Measurements from ENCODE around the gene BCAR3.

Gene BCAR3

DNA sequence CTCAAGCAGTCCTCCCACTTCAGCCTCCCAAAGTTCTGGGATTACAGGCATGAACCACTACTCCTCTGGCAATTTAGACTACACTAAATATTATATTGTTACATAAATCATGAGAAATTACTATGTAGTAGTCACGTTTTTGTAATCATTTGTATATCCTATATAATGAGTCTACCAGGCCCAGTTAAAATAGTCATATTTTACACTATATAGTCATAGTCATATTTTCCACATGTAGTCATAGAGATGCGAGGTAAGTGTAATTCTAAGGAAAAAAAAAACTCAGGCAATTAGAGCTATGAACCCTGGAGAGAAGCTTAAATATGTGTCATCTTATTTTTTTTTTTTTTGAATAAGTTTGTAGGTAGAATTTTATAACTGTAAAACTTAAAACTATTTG lies 143.7 kb downstream of the BCAR3 start:
- H3K27ac Mint-ChIP-seq: no peak overlapping the region
- H3K4me3 Mint-ChIP-seq: no peak overlapping the region
- no peaks in the 10 kb centered on the region for H3K4me1 Mint-ChIP-seq
- no peaks in the 10 kb centered on the region for H3K27me3 Mint-ChIP-seq
- no peak for DNase-seq
- H3K9me3 Mint-ChIP-seq: no peaks in the 10 kb centered on the region
- ATAC-seq: no peak

DNA sequence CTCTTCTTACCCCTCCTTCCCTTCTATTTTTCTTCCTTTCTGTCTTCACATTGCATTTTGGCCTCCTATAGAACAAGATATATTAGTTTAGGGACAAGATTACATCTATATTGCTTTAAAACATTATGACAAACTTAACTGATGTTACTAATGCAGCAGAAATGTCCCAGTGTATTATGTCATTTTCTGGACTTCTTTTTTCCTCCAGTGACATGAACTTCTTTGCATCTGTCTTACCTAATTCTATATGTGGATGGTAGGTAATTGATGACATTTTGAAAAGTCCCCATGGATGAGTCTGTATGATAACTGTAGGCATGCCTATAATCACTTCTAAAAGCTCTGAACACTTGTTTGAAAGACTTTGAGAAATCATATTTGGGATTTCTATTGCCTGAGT lies 144.2 kb downstream of the BCAR3 start:
- H3K27ac Mint-ChIP-seq: no peak overlapping the region
- no peaks in the 10 kb centered on the region for H3K27me3 Mint-ChIP-seq
- ATAC-seq (no peak), DNase-seq (no peak)
- H3K4me3 Mint-ChIP-seq: no peak overlapping the region
- no peaks in the 10 kb centered on the region for H3K9me3 Mint-ChIP-seq
- H3K4me1 Mint-ChIP-seq: no peaks in the 10 kb centered on the region

DNA sequence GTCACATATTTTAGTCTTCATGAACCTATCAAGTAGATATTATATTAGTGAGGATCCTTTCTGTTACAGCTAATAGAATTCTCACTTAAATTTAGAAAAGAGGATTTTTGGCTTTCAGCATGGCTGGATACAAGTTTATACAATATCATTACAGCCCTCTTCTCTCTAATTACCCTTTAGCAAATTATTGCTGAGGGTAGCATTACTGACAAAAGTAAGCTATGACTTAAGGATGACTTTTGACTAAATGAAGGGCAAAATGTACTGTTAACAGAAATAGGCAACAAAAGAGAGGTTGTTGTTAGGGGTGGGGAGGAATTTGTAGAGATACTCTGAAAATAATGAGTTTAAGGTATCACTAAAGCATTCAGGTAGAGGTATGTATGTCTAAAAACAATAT lies 148.0 kb downstream of the BCAR3 start:
- ATAC-seq: no peak
- no peak overlapping the region for H3K27ac Mint-ChIP-seq

DNA sequence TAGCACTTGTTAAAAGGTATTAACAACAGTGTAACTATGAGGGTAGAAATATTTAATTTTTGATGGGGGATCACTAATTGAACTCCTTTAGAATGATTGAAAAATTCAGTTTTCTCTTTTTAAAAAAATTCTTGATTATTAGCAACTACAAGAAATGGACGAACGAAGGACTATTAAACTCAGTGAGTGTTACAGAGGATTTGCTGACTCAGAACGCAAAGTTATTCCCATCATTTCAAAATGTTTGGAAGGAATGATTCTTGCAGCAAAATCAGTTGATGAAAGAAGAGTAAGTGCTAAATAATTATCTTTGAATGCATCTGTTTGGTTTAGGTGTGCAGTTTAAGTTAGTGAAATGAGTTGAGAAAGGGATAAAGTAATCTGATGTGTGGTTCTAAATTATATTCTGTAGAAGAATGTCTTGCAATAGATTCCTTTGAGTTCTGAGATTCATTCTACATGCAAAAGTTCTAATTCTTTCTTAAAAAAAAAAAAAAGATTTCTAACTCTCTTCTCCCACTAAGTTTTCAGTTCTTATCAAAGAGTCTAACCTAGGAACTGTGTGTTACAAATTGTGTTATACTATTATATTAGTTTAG lies 148.8 kb downstream of the BCAR3 start:
- ATAC-seq (no peak), DNase-seq (no peak)
- H3K4me3 Mint-ChIP-seq: no peak overlapping the region
- no peaks in the 10 kb centered on the region for H3K27me3 Mint-ChIP-seq
- H3K9me3 Mint-ChIP-seq: no peaks in the 10 kb centered on the region
- H3K27ac Mint-ChIP-seq: no peak overlapping the region
- no peaks in the 10 kb centered on the region for H3K4me1 Mint-ChIP-seq

More for the DNA sequence above, 148.0 kb downstream of the BCAR3 start:
- H3K9me3 Mint-ChIP-seq: no peaks in the 10 kb centered on the region
- no peak overlapping the region for H3K4me3 Mint-ChIP-seq
- H3K27me3 Mint-ChIP-seq: no peaks in the 10 kb centered on the region
- no peak for DNase-seq
- H3K4me1 Mint-ChIP-seq: no peaks in the 10 kb centered on the region

DNA sequence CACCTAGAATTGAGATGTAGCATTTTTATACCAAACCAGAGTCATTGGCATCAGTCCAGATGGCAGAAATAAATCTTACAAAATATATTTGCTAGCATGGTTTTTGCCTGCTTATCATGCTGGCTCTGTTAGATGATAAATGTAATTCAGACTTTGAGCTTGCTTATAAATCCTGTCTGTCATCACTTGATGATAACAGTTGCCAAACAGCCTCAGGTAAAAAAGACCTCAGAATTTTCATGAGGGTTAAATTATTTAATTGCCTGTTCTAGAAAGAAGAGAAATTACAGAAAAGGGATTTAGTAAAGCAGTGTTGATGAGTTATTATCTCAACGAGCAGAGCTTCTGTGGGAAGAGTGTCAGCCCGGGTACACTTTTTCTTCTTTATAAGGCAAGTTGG lies 150.4 kb downstream of the BCAR3 start:
- no peak overlapping the region for H3K27ac Mint-ChIP-seq
- DNase-seq (no peak), ATAC-seq (no peak)
- no peak overlapping the region for H3K4me3 Mint-ChIP-seq
- no peaks in the 10 kb centered on the region for H3K27me3 Mint-ChIP-seq
- no peaks in the 10 kb centered on the region for H3K4me1 Mint-ChIP-seq
- no peaks in the 10 kb centered on the region for H3K9me3 Mint-ChIP-seq

DNA sequence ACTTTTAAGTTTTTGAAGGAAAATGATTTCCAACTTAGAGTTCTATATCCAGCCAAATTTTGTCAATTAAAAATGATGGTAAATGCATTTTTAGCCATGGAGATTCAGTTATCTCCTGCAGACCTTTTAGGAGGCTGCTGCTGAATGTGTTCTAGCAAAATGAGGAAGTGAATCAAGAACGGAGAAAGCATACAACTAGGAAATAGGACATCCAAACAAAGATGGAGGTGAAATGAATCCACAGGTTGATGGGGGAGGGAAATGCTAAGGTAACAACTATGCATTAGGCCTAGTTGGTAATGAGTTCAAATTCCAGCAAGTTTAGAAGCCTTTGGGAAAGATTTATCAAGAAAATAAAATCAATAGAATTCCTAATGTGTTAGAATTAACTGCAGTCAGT lies 153.2 kb downstream of the BCAR3 start:
- DNase-seq: no peak
- H3K9me3 Mint-ChIP-seq: no peaks in the 10 kb centered on the region
- H3K27ac Mint-ChIP-seq: peak overlapping the region in 1 of 2 donors; percentile 16
- no peak overlapping the region for H3K4me3 Mint-ChIP-seq
- H3K4me1 Mint-ChIP-seq: no peaks in the 10 kb centered on the region
- no peaks in the 10 kb centered on the region for H3K27me3 Mint-ChIP-seq
- ATAC-seq: no peak

DNA sequence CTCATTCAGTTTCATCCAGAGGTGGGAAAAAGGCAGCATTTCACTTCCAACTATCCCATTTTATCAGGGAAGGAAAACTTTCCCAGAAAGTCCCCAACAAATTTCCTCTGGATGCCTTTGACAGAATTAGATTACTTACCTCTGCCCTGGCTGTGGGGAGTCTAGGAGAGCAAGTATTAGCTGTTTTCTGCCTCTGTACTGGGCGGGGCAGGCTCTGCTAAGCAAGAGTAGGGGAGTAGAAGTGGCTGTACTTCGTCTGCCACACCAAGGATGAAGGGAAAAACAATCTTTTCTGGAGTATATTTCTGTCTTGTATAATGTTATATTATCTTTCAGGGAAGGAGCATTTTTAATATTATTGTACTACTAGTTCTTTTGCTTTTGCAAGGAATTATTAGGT lies 155.2 kb downstream of the BCAR3 start:
- Mint-ChIP-seq H3K9me3 (no peaks in the 10 kb centered on the region), H3K27ac (no peak overlapping the region), H3K4me3 (no peak overlapping the region), H3K27me3 (no peaks in the 10 kb centered on the region), H3K4me1 (no peaks in the 10 kb centered on the region)
- DNase-seq: no peak
- no peak for ATAC-seq

DNA sequence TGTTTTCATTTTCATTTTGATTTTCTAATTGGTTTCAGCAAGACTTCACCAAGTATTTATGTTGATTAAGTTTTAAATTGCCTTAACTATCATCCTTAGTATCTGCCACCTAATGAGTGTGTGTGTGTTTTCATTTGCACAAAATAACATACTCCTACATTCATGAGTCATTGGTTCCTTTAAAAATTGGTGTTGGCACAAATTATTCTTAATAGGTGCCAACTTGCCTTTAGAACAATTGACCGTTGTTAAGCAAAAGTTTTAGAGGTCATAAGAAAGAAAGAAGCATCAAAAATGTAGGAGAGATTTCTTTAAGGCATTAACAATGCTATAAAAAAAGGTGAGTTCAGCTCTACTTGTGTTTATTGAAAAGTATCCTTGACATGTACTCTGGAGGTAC lies 156.2 kb downstream of the BCAR3 start:
- Mint-ChIP-seq H3K27ac (no peak overlapping the region), H3K4me1 (no peaks in the 10 kb centered on the region), H3K9me3 (no peaks in the 10 kb centered on the region), H3K4me3 (no peak overlapping the region), H3K27me3 (no peaks in the 10 kb centered on the region)
- DNase-seq: no peak
- no peak for ATAC-seq

DNA sequence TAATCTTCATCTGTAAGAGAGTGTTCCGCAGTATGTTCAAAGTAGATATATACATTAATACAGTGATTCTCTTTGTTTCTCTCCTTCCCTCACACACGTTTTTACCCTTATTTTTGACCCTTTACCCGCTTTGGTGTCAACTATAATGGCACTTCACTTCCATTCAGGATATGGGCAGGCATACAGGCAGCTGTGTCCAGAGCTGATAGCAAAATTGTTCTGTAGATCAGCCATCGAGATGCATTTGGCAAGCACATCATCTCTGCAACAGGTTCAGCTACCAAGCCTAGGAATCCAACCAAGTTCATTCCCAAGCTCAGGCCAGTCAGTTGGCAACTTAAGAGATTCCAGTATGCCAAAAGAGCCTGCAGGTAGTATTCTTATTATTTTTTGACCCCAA lies 158.9 kb downstream of the BCAR3 start:
- ATAC-seq (no peak), DNase-seq (no peak)
- H3K9me3 Mint-ChIP-seq: no peaks in the 10 kb centered on the region
- no peak overlapping the region for H3K27ac Mint-ChIP-seq
- no peaks in the 10 kb centered on the region for H3K27me3 Mint-ChIP-seq
- H3K4me1 Mint-ChIP-seq: no peaks in the 10 kb centered on the region
- no peak overlapping the region for H3K4me3 Mint-ChIP-seq

DNA sequence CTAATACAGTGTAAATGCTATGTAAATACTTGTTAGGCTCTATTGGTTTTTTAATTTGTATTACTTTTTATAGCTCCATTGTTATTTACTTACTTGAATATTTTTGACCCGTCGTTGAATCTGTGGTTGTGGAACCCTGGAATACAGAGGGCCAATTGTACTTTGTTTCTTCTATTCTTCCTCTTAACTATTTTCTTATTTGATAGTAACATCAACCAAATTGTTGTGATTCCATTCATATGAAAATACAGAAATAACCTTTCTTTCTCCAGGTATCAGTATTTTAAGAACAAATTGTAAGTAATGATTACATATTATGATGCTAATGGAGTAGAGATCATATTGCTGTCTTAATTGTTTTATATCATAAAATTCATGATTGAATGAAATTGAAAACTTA lies 160.0 kb downstream of the BCAR3 start:
- DNase-seq: no peak
- ATAC-seq: no peak
- Mint-ChIP-seq H3K9me3 (no peaks in the 10 kb centered on the region), H3K4me3 (no peak overlapping the region), H3K4me1 (no peaks in the 10 kb centered on the region), H3K27ac (no peak overlapping the region), H3K27me3 (no peaks in the 10 kb centered on the region)

DNA sequence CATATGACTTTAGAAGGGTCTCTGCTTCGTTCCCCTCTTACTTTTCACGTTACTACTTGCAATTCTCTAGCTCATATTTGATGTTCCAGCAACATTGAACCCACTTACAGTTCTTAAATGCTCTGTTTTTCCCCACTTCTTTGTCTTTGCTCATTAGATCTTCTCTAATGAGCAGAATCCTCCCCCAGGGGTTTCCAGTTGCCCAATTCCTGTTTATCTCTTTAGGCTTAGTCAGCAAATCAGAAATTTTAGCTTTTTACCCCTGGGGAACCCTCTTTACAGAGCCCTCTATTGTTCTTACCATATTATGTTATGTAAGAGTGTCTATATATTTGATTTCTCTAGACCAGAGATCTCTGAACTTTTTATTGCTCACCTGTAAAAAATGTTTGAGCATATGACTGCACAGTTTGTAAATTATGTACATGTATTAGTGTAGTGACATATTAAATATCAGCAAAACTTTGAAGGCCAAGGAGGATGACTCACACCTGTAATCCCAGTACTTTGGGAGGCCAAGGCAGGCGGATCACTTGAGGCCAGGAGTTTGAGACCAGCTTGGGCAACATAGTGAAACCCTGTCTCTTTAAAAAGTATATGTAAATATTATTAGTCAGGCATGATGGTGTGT lies 162.3 kb downstream of the BCAR3 start:
- no peaks in the 10 kb centered on the region for H3K27me3 Mint-ChIP-seq
- H3K9me3 Mint-ChIP-seq: no peaks in the 10 kb centered on the region
- H3K27ac Mint-ChIP-seq: no peak overlapping the region
- ATAC-seq (no peak), DNase-seq (no peak)
- H3K4me1 Mint-ChIP-seq: no peaks in the 10 kb centered on the region
- no peak overlapping the region for H3K4me3 Mint-ChIP-seq

DNA sequence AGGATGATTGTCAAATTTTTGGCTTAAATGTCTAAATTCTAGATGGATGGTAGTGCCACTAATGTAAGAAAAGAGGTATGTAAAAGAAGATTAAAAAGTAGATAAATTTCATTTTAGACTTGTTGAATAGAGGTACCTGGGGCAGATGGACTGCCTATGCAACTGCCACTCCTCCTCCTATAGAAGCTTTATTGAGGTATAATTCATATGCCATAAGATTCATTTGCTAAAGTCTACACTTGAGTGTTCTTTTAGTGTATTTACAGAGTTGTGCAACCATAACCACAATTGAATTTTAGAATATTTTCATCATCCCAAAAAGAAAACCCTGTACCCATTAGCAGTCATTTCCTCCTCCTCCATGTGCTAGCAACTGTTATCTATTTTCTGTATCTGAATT lies 163.1 kb downstream of the BCAR3 start:
- H3K4me3 Mint-ChIP-seq: no peak overlapping the region
- no peaks in the 10 kb centered on the region for H3K4me1 Mint-ChIP-seq
- H3K9me3 Mint-ChIP-seq: no peaks in the 10 kb centered on the region
- H3K27me3 Mint-ChIP-seq: no peaks in the 10 kb centered on the region
- ATAC-seq (no peak), DNase-seq (no peak)
- H3K27ac Mint-ChIP-seq: no peak overlapping the region

DNA sequence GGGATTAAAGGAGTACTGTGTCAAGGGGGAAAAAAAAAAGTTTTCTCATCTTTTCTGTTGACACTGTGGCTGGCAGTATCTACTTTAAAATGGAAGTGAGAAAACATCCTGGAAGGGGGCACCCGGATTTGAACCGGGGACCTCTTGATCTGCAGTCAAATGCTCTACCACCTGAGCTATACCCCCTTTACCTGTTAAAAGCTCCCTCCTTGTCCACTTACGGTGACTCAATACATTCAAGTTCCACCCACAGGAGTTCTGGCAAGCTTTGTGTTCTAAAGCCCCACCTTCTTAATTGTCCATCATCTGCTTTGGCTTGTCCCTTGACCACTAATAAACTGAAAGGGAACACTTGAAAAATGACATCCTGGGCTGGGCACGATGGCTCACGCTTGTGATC lies 165.5 kb downstream of the BCAR3 start:
- ATAC-seq (no peak), DNase-seq (no peak)
- Mint-ChIP-seq H3K4me1 (no peaks in the 10 kb centered on the region), H3K27ac (peak overlapping the region in 1 of 2 donors; percentile 63), H3K9me3 (no peaks in the 10 kb centered on the region), H3K27me3 (no peaks in the 10 kb centered on the region), H3K4me3 (no peak overlapping the region)
